HFF-Myc (cell line): ENCODE data around the gene VIT.

Experiments
- DNase-seq: peaks from one replicate; pipeline ENCODE4 v3.0.0-alpha.2; 2011; ENCODE audit warnings: low read depth; ENCODE audit errors: extremely low read depth
- H3K4me3 ChIP-seq: replicated peaks from 2 replicates; pipeline ENCODE4 v1.5.1; 2011; ENCODE audit warnings: low read depth, mild to moderate bottlenecking, control low read depth, low read length
- TF ChIP-seq, protein P1 (sequence below): IDR thresholded peaks from 2 replicates; pipeline ENCODE4 v1.5.1; 2012; ENCODE audit warnings: mild to moderate bottlenecking, low read depth, low read length, control low read depth; ENCODE audit errors: missing control alignments

The VIT gene

DNA sequence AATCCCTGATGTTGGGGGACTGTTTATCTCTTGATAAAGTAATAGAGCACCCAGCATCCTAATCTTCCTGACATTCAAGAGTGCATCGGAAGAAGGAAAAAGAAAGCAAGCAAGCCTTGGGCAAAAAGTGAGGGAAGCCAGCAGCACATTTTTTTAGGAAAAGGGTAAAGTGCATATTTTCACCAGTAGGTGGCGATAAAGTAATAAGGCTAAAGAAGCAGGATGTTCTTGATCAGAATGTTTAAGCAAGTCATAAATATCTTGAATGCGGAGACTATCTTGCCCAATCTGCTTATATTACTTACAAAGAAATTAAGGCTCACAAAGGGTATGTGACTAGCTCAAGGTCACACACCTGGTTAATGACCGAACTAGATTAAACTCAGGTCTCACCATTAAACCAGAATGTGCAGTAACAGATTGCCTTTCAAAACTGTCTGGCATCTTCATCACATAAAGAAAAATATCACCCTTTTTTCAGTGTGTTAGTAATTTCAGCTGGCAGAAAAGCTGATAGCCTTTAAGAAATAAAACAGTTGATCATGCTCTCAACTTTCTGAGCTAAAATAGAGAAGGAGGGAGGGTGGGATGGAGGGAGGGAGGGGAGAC is 83.8 kb downstream of the VIT start:
- peak; percentile 44 for DNase-seq
- H3K4me3 ChIP-seq = no peak overlapping the region
- TF ChIP-seq, protein P1, sequence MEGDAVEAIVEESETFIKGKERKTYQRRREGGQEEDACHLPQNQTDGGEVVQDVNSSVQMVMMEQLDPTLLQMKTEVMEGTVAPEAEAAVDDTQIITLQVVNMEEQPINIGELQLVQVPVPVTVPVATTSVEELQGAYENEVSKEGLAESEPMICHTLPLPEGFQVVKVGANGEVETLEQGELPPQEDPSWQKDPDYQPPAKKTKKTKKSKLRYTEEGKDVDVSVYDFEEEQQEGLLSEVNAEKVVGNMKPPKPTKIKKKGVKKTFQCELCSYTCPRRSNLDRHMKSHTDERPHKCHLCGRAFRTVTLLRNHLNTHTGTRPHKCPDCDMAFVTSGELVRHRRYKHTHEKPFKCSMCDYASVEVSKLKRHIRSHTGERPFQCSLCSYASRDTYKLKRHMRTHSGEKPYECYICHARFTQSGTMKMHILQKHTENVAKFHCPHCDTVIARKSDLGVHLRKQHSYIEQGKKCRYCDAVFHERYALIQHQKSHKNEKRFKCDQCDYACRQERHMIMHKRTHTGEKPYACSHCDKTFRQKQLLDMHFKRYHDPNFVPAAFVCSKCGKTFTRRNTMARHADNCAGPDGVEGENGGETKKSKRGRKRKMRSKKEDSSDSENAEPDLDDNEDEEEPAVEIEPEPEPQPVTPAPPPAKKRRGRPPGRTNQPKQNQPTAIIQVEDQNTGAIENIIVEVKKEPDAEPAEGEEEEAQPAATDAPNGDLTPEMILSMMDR = peak; percentile 68

DNA sequence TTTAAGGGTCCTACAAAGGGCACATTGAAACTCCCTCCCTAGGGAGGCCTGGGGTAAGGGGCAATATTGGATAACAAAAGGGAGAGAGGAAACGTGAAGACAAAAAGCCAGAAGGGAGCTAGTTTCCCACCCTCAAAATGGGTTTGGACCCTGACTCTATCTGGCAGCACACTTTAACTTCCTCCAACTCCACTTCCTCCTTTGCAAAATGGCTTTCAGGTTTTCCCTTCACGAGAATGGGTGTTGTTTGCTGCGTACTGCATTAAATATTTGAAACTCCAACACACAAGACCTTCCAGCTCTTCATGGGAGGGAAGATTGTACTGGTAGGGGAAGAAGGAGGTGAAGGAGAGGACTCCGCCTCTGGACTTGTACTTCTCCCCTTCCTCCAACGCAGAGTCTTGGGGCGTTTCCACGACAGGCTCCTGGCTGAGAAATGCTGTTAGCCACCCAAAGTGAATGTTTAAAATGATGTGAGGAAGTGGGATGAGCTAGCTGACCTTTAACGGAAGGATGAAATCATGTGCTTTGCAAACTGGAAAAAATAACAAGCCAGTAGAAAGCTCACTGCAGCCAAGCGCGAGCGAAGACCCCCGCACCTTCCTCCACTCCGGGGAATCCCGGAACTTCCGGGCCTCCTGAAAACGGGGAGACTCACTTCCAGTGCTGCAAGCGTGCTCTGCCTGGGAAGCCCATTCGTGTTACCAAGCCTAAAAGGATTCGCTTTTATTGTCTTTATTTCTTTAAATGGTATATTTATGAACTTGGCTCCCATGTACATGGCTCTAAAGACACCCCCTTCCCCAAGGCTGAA is 85.6 kb downstream of the VIT start:
- DNase-seq = no peak
- TF ChIP-seq, protein P1 = no peak
- no peak overlapping the region for H3K4me3 ChIP-seq

DNA sequence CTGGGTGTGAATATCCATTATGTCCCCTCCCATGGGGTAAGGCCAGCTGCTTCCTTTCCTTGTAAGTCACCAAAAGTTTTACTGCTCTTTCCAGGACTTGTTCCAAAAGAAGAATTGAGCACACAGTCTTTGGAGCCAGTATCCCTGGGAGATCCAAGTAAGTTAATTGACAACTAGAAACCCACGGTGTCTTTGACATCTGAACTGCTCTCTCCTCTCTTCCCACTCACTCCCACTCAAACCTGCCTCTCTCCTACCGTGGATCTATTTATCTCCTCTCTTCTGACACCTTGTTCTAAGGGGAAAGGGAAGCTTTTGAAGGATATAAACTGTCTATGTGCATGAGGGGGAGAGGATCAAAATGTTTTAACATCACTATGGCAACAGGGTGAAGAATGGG is 86.7 kb downstream of the VIT start:
- DNase-seq = no peak
- TF ChIP-seq, protein P1 = no peak
- no peak overlapping the region for H3K4me3 ChIP-seq

GRCh38 chr2:36785179-36785795 is 88.8 kb downstream of the VIT start:
- TF ChIP-seq, protein P1 = peak; percentile 97
- no peak overlapping the region for H3K4me3 ChIP-seq
- peak; percentile 48 for DNase-seq

DNA sequence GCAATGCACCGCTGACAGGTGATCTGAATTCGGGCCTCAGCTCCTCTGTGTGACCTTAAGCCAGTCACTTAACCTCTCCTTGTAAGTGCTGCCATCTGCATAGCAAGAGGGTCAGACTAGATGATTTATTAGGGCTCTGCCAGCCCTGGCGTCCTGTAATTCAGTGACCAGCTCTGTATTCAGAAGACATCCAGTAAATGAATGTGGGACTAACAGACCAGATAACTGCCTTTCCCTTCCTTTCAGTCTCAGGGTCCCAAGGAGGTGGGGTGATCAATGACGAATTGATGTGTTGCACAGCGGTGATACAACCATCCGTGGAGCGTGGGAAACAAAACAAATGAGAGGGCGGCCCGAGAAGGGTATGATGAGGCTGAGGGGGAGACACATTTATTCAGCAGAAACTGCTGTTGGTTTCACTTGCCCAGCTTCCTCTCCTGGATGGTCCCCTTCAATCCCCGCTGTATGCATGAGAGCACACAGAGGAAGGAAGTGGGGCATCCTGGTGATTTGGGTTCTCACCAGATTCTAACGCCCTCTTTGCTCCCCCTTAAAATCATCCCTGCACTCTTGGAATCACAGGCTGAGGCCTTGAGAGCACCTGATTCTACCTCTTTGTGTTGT is 92.8 kb downstream of the VIT start:
- TF ChIP-seq, protein P1 = no peak
- no peak for DNase-seq
- H3K4me3 ChIP-seq = no peak overlapping the region

DNA sequence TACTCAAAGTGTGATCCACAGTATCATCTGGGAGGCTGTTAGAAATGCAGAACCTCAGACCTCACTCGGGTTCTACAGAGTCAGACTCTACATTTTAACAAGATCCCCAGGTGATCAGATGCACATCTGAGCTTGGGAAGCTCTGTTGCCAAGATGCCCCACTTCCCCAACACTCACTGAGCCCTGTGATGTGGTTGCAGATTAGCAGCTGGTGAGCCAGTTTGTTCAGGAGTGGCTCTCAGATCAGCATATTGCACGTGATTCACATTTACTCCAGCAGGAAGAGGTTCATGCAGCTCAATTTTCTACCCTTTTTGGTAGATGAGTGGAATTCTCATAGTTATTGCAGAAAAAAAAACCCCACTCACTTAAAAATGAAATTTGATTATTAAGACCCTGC is 96.4 kb downstream of the VIT start:
- H3K4me3 ChIP-seq = no peak overlapping the region
- TF ChIP-seq, protein P1 = no peak
- no peak for DNase-seq
